Measurements from ENCODE around the gene TXNDC11. TPM values are rescaled to one million over a fixed set of nuclear protein-coding genes. Genes with fewer than 3 reads are reported as not detected.

The TXNDC11 gene
- total and polyA plus RNA-seq, 10 of the 15 experiments (the other 5 are each of a cell fraction or from before 2014, with no cell fraction given): 1.7 to 86.7 (median 54.4) TPM

GRCh38 chr16:11715246-11715947, 27.3 kb downstream of the TXNDC11 start (continued):
- TF ChIP-seq E2F4 (IDR thresholded peaks at IDR 0.05; ENCODE audit: low read depth, low read length) (no peak), ESRRA (IDR thresholded peaks at IDR 0.05; ENCODE audit: low read length) (no peak), CBX5 (IDR thresholded peaks at IDR 0.05; ENCODE audit: low read depth) (no peak), MTA3 (IDR thresholded peaks at IDR 0.05; ENCODE audit: borderline replicate concordance, low read length) (no peak), BACH1 (IDR thresholded peaks at IDR 0.05; ENCODE audit: borderline replicate concordance) (no peak), ZZZ3 (IDR thresholded peaks at IDR 0.05; ENCODE audit: control insufficient read depth, insufficient read length, low read depth) (no peak), CHD1 (IDR thresholded peaks at IDR 0.05; ENCODE audit: low read depth, low read length) (no peak), ZNF24 (IDR thresholded peaks at IDR 0.05) (no peak), MXI1 (IDR thresholded peaks at IDR 0.05; ENCODE audit: low read depth, low read length) (no peak), SREBF1 (IDR thresholded peaks at IDR 0.05; ENCODE audit: low read length) (no peak), GABPA (IDR thresholded peaks at IDR 0.05; ENCODE audit: low read depth) (no peak), ZSCAN29 (IDR thresholded peaks at IDR 0.05) (no peak), ATF7 (IDR thresholded peaks at IDR 0.05; ENCODE audit: low read depth) (peak; percentile 97)
